GM21717 (cell line): ENCODE measurements around the gene CWC25.
"Not testable (repeated sequence)": the region's sequence is repeated elsewhere in the genome, so short reads cannot be mapped to it uniquely, and the experiment has no call there.

Experiments
- ATAC-seq: cut with Tn5 transposase; IDR thresholded peaks from one replicate; pipeline ENCODE4 v1.9.1; 2021; ENCODE audit warnings: mild to moderate bottlenecking, moderate library complexity; ENCODE audit not compliant: unreplicated experiment

The CWC25 gene

DNA sequence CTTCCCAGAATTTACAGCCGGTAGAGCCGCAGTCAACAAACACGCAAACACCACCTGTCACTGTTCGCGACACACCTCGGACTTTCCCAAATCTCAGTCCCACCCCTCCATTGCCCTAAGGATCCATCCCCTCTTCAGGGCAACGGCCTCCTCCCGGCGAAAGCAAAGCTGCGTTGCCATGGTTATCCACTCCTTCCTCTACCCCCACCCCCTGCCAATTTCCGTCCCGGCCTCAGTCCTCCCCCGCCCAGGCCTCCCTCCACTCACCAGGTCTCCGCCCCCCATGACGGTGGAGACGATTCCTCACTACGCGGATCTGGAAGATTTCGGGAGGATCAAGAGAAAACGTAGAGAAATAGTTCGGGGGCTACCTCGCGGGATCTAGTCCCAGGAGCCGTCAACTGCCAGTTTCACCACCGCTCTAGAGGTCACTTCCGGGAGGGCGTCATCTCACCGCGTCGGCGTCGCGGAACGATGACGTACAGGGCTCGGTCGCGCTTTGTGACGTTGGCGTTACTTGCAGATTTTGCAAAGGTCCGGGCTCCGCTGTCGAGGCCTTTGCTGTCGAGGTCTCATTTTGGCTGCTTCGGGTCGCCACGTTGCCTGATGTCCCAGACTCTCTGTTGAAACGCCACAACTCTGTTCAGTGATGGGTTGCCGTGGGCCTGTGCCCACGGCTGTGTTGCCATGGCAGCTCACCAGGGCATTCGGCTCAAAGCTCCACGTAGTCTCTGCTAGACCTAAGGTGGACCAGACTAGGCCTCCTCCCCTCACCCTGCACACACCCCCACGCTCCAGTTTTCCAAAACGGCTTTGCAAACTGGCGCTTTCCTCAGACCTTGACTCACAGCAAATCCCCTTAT is at the start of gene CWC25:
CWC25 (minus strand) TSS at position 423 of the 863 bp plus-strand sequence; CDS start at position 285, 138 bp downstream.
- ATAC-seq, result peak; percentile 65

GRCh38 chr17:38873640-38874380 is 48.7 kb upstream of the CWC25 start:
- no peak for ATAC-seq

- no peak for ATAC-seq
These were observed 47.7 kb upstream of the CWC25 start for GRCh38 chr17:38872671-38873385.

DNA sequence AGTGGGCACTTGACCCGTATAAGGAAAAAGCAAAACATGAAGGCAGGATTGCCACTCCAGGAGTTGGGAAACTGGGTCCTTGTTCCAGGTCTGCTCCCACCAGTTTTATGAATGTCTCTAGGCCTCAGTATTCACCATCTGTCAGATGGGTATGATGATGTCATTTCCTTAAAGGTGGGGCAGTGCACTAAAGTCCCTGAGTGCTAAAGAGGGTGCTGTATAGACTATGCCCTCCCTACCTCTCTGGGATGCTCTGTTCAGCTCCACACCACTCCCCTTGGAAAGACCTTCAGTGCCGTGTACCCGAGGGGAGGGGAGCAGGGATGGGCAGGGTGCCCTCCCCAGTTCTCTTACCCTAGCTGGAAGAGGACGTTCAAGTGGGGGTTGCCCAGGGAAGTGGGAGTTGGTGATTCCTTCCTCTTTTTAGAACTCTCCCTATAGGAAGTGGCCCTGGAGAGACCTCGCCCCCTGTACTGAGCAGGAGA is 46.9 kb upstream of the CWC25 start:
- ATAC-seq, result no peak

DNA sequence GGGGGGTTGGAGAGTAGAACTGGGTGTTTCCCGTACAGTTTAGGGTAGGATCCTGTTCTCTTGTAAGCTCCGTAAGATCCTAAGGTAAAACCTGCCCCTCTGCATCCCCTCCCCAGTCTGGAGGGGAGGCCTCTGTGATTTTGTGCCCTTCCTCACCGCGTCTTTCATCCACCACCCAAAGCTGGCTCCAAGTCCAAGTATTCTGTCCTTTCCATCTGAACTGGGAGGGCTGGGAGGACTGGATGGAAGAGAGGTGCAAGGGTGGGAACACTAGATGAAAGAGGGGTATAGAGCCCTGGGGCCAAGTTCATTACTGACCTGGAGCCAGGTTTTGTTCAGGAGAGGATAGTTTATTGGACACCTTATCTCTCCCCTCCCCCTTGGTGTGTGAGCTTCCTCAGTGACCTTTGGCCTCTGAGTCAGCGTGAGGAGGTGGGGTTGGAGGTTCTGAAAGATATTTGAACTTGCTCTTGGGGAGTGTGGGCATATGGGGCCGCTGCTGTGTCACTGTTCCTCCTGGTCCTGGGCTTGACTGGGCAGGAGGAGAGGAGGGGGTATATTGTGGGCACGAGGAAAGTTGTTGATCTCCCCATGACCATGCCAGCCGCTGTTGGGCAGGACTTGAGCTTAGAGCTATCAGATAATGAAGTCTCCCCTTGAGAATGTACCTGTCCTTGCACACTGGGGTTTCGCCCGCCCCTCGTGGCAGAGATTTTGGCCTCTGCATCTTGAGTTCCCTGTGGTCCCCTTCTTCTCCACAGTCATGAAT is 46.3 kb upstream of the CWC25 start:
- no peak for ATAC-seq

DNA sequence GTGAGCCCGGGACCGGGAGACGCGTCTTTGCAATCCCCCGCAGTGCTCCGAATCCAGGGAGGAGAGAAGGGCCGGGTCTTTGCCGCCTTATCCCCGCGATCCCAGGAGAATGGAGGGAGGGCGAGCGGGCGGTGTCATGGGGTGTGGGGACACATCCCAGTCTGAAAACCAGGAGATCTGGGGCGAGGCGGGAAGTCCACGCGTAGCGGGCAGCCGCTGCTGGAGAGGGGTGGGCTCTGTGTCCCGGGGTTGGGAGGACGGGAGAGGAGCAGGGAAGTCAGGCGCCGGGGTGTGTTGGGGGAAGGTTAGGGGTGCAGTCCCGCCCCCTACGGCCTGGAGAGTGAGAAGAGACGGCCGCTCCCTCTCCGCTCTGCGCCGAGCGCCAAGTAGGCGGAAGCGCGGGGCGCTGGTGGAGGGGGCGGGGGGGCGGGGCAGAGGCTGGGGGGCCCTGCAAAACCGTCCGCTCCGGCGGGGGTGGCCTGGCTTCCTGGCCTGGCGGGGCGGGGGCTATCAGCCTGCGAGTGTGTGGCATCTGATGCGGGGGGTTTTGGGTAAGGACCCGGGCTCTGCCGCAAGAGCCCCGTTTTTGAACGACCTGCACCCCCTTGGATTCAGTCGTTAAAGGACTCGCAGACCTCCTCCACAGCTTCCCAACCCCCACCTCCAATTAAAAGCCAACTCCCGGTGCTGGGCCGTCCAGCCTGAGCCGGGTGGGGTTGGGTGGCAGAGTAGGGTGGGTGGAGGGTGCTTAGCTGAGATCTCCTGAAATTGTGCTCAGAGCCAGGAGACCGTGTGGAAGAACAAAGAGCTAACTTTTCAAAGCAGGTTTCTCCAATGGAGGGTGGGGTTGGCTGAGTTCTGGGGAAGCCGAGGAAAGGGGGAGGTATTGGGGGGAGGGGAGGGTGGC is 45.4 kb upstream of the CWC25 start:
- no peak for ATAC-seq

DNA sequence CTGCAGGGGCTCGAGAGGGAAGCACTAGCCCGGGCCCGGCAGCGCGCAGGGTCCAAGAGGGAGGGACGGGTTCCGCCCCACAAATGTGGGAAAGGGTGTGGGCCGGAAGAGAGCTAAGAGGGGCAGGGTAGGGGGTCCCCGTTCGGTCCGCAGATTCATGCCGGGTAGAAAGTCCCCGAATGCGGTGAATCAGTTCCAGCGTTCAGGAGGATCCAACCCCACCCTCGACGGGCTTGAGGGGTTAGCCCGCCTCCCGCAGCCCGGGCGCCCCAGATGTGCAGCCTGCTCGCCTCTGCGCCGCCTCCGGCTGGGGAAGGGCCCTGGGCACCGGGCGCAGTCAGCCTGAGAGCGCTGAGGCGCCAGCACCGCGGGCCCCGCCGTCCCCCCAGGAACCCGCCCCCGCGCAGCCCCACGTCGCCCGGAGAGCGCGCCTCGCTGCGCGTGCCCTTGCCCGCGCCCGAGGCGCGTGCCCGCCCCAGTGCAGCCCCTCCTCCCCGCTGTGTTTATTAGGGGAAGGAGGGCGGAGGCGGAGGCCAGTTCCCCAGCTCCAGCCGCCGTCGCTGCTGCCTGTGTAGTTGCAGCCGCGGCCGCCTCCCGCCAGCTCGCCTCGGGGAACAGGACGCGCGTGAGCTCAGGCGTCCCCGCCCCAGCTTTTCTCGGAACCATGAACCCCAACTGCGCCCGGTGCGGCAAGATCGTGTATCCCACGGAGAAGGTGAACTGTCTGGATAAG is 44.6 kb upstream of the CWC25 start, which contains the start of gene LASP1:
LASP1 (plus strand) TSS at position 533 of the 733 bp plus-strand sequence; CDS start at position 665, 132 bp downstream.
- ATAC-seq, result peak; percentile 30

- peak; percentile 29 for ATAC-seq
These were observed 43.9 kb upstream of the CWC25 start for GRCh38 chr17:38868817-38869525.

GRCh38 chr17:38867968-38868816 is 43.1 kb upstream of the CWC25 start:
- ATAC-seq, result no peak

DNA sequence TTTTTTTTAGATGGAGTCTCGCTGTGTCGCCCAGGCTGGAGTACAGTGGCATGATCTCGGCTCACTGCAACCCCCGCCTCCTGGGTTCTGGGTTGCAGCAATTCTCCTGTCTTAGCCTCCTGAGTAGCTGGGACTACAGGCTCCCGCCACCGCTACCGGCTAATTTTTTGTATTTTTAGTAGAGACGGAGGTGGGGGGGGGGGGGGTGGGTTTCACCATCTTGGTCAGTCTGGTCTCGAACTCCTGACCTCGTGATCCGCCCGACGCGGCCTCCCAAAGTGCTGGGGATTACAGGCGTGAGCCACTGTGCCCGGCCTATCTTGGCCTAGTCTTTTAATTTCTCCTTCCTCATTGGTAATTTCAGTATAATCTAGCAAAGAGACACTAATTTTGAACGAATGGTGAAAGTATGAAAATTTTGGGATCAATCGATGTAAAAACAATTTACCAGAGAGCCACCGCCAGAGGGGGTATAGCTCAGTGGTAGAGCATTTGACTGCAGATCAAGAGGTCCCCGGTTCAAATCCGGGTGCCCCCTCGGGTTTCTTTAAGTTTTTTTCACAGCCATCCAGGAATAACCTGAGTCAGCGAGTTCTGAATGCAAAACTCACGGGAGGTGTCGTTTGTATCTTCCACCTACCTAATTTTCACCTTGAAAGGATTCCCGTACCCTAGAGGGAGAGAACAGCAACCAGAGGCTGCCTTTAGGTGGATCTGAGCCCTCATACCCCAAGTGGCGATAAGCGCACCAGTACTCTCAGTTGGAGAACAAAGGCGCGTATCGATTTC is 42.3 kb upstream of the CWC25 start:
- no peak for ATAC-seq

DNA sequence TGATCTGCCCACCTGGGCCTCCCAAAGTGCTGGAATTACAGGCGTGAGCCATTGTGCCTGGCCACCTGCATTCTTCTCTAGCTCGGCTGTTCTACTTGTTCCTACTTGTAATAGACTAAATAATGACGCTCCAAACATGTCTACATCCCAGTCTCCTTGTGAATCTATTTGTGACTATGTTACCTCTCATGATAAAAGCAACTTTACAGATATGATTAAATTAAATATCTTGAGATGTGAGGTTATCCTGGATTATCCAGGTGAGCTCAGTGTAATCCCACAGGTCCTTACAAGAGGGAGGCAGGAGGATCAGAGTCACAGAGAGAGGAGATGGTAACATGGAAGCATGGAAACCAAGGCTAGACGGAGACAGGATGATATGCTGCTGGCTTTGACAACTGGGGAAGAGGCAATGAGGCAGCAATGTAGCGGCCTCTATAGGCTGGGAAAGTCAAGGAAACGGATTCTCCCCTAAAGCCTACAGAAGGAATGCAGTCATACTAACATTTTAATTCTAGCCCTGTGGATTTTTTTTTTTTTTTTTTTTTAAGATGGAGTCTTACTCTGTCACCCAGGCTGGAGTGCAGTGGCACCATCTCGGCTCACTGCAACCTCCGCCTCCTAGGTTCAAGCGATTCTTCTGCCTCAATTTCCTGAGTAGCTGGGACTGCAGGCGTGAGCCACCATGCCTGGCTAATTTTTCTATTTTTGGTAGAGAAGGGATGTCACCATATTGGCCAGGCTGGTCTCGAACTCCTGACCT is 39.7 kb upstream of the CWC25 start:
- ATAC-seq, result no peak

GRCh38 chr17:38861399-38861843 is 36.3 kb upstream of the CWC25 start:
- ATAC-seq, result no peak

GRCh38 chr17:38857271-38857670 is 32.1 kb upstream of the CWC25 start:
- no peak for ATAC-seq

GRCh38 chr17:38855101-38855714 is 30.1 kb upstream of the CWC25 start:
- not testable (repeated sequence) for ATAC-seq
